ENCODE measurements around the gene TSPAN9. TPM values are rescaled to one million over a fixed set of nuclear protein-coding genes. Genes with fewer than 3 reads are reported as not detected.

Gene TSPAN9
- total and polyA plus RNA-seq, 8 donors = 1.4 to 58.3 (median 7.9) TPM

DNA sequence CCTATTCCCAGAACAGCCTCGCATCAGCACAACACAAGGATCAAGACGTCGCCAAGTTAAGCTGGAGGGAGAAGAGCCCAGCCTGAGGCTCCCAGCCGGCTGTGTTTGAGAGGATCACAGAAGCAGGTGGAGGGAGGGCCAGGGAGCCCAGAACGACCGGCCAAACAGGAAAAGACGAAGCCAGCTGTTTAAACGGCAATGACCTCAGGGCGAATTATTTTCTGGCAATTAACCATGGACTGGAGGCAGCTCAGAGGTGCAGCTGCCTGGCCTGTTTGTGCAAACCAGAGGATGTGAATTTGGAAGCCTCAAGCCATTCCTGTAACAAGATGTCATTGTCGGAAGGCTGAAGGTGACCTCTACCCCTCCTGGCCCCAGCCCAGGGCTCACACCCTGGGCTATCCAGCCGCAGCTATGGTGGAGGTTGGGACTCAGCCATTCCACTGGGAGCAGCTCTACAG lies 238.1 kb downstream of the TSPAN9 start:
- Histone ChIP-seq H3K4me3 (no peak overlapping the region), H3K36me3 (no peaks in the 10 kb centered on the region), H3K27ac (peak overlapping the region in 2 of 5 donors; percentile 43 to 64), H3K27me3 (peaks cover 0 to 17% (median 0%) of the 10 kb centered on the region in 3 donors), H3K9me3 (no peaks in the 10 kb centered on the region), H3K4me1 (peaks cover 9 to 30% (median 26%) of the 10 kb centered on the region in 4 donors)
- TF ChIP-seq POLR2A (IDR thresholded peaks at IDR 0.05) = no peak
- TF ChIP-seq, protein P1, sequence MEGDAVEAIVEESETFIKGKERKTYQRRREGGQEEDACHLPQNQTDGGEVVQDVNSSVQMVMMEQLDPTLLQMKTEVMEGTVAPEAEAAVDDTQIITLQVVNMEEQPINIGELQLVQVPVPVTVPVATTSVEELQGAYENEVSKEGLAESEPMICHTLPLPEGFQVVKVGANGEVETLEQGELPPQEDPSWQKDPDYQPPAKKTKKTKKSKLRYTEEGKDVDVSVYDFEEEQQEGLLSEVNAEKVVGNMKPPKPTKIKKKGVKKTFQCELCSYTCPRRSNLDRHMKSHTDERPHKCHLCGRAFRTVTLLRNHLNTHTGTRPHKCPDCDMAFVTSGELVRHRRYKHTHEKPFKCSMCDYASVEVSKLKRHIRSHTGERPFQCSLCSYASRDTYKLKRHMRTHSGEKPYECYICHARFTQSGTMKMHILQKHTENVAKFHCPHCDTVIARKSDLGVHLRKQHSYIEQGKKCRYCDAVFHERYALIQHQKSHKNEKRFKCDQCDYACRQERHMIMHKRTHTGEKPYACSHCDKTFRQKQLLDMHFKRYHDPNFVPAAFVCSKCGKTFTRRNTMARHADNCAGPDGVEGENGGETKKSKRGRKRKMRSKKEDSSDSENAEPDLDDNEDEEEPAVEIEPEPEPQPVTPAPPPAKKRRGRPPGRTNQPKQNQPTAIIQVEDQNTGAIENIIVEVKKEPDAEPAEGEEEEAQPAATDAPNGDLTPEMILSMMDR (IDR thresholded peaks at IDR 0.05) = no peak
- no peak for TF ChIP-seq EP300 (IDR thresholded peaks at IDR 0.05)
- TF ChIP-seq POLR2AphosphoS5 (IDR thresholded peaks at IDR 0.05) = peak; percentile 22 to 73 (median 28)
- WGBS, 5 donors = 8 to 17% (median 9%) methylated on average over 8 to 11 of the region's 11 CpGs
- DNase-seq = peak; percentile 83 to 92
- intact Hi-C loops (cut with DNase I; ENCODE audit: low total_unique reads) = no loop called here

DNA sequence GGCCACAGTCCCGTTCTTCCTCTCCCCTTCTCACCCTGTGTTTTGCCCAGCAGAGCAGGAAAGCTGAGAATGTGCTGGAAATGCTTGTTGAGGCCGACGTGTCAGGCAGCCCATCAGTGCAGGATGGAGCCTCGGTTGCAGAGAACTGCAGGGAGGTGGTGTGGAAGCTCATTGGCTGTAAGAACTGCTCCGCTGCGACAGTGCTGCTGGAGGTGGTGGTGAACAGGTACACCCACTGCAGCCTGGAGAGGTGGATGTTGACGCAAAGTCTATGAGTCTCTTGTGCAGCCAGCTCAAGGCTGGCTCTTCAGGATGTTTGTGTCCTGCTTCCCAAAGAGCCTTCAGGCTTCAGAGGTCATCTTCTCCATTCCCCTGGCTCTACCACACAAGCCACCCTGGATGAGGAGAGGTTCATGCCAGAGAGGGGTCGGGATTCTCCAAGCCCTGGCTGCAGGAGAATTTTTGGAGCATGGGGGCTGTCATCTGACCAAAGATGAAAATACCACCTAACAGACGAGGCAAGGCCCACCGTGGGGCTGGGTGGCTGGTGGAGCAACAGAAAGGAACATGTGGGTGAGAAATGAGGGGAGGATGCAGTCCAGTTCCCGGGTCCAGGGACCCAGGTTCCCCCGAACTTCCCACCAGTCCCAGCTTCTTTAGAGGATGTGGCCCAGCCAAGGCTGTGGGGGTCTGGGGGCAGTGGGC lies 239.7 kb downstream of the TSPAN9 start:
- DNase-seq = no peak
- no peaks in the 10 kb centered on the region for H3K9me3 ChIP-seq
- H3K27ac ChIP-seq = no peak overlapping the region
- H3K4me3 ChIP-seq = no peak overlapping the region
- intact Hi-C loops (cut with DNase I; ENCODE audit: low total_unique reads) = no loop called here
- peaks cover 0 to 3% (median 0%) of the 10 kb centered on the region in 3 donors for H3K27me3 ChIP-seq
- H3K36me3 ChIP-seq = no peaks in the 10 kb centered on the region
- WGBS, 5 donors = 88 to 94% (median 91%) methylated on average over 11 to 12 of the region's 12 CpGs
- peaks cover 9 to 24% (median 23%) of the 10 kb centered on the region in 4 donors for H3K4me1 ChIP-seq
- TF ChIP-seq, protein P1 (IDR thresholded peaks at IDR 0.05) = no peak
- TF ChIP-seq POLR2A (IDR thresholded peaks at IDR 0.05) = no peak
- no peak for TF ChIP-seq POLR2AphosphoS5 (IDR thresholded peaks at IDR 0.05)
- no peak for TF ChIP-seq EP300 (IDR thresholded peaks at IDR 0.05)

DNA sequence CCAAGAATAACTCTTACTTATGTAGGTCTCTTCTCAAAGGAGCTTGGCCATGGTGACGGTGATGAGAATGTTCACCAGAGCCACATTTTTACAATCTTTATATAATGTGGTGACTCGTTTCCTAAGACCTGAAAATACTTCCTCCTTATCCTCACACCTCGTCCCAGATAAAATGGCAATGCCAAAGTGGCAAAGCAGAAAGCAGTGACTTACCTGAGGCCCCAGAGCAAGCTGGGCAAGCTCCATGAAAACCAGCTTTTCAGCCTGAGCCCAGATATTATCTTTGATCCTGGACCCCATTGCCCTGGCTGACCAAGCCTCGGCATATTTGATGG lies 240.3 kb downstream of the TSPAN9 start:
- Histone ChIP-seq H3K4me3 (no peak overlapping the region), H3K4me1 (peaks cover 9 to 24% (median 23%) of the 10 kb centered on the region in 4 donors), H3K27me3 (peaks cover 0 to 3% (median 0%) of the 10 kb centered on the region in 3 donors), H3K36me3 (no peaks in the 10 kb centered on the region), H3K9me3 (no peaks in the 10 kb centered on the region), H3K27ac (no peak overlapping the region)
- DNase-seq = no peak
- 65 to 80% (median 73%) methylated on average over 4 of the region's 4 CpGs for WGBS, 5 donors
- no peak for TF ChIP-seq POLR2A (IDR thresholded peaks at IDR 0.05)
- no peak for TF ChIP-seq EP300 (IDR thresholded peaks at IDR 0.05)
- intact Hi-C loops (cut with DNase I; ENCODE audit: low total_unique reads) = no loop called here

DNA sequence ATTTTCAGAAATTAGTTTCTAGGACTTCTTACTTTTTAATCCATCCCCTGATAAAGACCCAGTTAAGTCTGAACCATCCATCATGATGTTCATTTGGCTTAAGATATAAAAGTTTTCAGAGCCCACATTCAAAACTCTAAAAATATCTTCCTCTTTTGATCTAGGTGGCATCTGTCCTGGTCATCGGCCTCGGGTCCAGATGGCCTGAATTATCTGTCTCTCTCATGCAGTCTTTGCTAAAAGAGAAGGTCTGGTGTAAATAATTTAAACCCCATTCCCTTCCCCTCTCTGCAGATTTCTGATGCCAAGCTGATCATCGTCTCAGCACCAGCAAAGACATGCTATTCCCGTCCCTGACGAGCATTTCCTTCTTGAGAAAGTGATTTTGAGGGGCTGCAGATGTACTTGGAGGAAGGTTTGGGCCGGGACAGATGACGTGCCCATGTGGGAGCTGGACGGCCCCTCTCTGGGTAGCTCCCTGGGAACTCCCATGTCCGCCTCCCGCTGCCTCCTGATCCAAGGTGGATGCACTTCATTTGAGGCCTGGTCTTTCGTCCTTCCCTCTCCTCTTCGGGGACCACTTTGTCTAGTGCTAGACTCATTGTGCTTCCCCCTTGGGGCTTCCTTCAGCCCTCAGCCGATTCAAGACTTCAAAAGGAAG lies 240.8 kb downstream of the TSPAN9 start:
- Histone ChIP-seq H3K9me3 (no peaks in the 10 kb centered on the region), H3K4me3 (no peak overlapping the region), H3K4me1 (peaks cover 9 to 24% (median 23%) of the 10 kb centered on the region in 4 donors), H3K27me3 (peaks cover 0 to 3% (median 0%) of the 10 kb centered on the region in 3 donors), H3K36me3 (no peaks in the 10 kb centered on the region), H3K27ac (no peak overlapping the region)
- 78 to 87% (median 86%) methylated on average over 13 of the region's 13 CpGs for WGBS, 5 donors
- TF ChIP-seq POLR2A (IDR thresholded peaks at IDR 0.05) (no peak), EP300 (IDR thresholded peaks at IDR 0.05) (no peak), POLR2AphosphoS5 (IDR thresholded peaks at IDR 0.05) (no peak)
- TF ChIP-seq, protein P1 (IDR thresholded peaks at IDR 0.05) = no peak
- no peak for DNase-seq
- intact Hi-C loops (cut with DNase I; ENCODE audit: low total_unique reads) = no loop called here
